Left lung (tissue), 10 donors: Measurements from ENCODE around the gene FMC1. TPM values are rescaled to one million over a fixed set of nuclear protein-coding genes. Genes with fewer than 3 reads are reported as not detected.
"Not testable (repeated sequence)": the region's sequence is repeated elsewhere in the genome, so short reads cannot be mapped to it uniquely, and the experiment has no call there.

Experiments
- ATAC-seq: fragments of 200-7000 bp; cut with Tn5 transposase; one replicate; pipeline ENCODE4 v1.9.1; 2020; ENCODE audit warnings: moderate library complexity
- DNase-seq, 4 donors: peaks; one replicate each; pipeline ENCODE4 v3.0.0-alpha.2; 2013 to 2020
- H3K27ac ChIP-seq, 2 donors: fragments of 200-600 bp; sonication (generic) in 1 of 2; one replicate each; pipeline versions ENCODE4 v1.5.0 to v1.8.0; 2020 to 2021
- H3K27me3 ChIP-seq, 2 donors: fragments of 200-600 bp; sonication (generic) in 1 of 2; one replicate each; pipeline versions ENCODE4 v1.5.0 to v1.8.0; 2020 to 2021
- H3K36me3 ChIP-seq, 2 donors: fragments of 200-600 bp; sonication (generic) in 1 of 2; one replicate each; pipeline versions ENCODE4 v1.5.0 to v1.8.0; 2020 to 2021
- H3K4me1 ChIP-seq, 2 donors: fragments of 200-600 bp; one replicate each; pipeline ENCODE4 v1.8.0; 2021
- H3K4me3 ChIP-seq, 2 donors: fragments of 200-600 bp; sonication (generic) in 1 of 2; one replicate each; pipeline versions ENCODE4 v1.5.0 to v1.8.0; 2020 to 2021; ENCODE audit warnings: mild to moderate bottlenecking in 1 of 2
- H3K9me3 ChIP-seq, 2 donors: fragments of 200-600 bp; sonication (generic) in 1 of 2; one replicate each; pipeline versions ENCODE4 v1.5.0 to v1.8.0; 2020 to 2021
- intact Hi-C, 2 donors: fragments of 100-400 bp; cut with DNase I; formaldehyde crosslinking; loops; one replicate each; pipeline versions ENCODE4 v1.11.2 to v1.14.2; 2022
- polyA plus RNA-seq, 6 donors: library from polyadenylated mRNA; unstranded; fragments of 120-200 nt; gene quantifications; one replicate each; pipeline ENCODE4 v1.2.1, GENCODE V29; 2013; ENCODE audit not compliant: insufficient read length in 6 of 6
- total RNA-seq, 2 donors: library from RNA; stranded (reverse); fragmentation: NEBNext Ultra II Directional; extraction: Animal tissue kit (Norgen Biotek cat#: 25700); gene quantifications; one replicate each; pipeline ENCODE4 v1.2.1, GENCODE V29; 2021
- TF ChIP-seq, protein P1 (sequence below), 2 donors: fragments of 200-600 bp; sonication (generic) in 1 of 2; IDR thresholded peaks; one replicate each; pipeline versions ENCODE4 v1.5.0 to v1.8.0; 2021; ENCODE audit warnings: antibody characterized with exemption in 2 of 2
- donor health status: DM: no; HTN: yes; CAD: no.
- donor health status: DM: no; HTN: no; CAD: no.

The FMC1 gene
- total and polyA plus RNA-seq, 8 donors: 11.1 to 17.2 (median 15.5) TPM

DNA sequence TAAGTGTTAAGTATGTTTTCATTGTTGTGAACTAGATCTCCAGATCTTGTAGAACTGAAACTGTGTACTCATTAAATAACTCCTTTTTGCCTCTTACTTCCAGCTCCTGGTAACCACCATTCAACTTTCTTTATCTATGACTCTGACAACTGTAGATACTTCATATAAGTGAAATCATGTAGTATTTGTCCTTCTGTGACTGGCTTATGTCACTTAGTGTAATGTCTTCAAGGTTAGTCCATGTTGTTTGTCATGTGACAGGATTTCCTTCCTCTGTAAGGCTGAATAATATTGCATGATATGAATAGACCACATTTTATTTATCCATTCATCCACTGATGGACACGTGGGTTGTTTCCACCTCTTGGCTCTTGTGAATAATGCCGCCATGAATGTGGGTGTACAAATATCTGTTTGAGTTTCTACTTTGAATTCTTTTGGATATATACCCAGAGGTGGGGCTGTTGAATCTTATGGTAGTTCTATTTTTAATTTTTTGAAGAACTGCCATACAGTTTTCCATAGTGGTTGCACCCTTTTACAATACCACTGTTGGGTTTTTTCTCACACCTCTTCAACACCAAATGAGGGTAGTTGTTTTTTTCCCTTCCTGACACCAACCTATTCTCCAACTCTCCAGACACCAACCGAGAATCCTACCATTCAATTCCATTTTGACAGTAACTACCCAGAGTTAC lies 10.7 kb upstream of the FMC1 start:
- no peak overlapping the region for H3K27ac ChIP-seq

DNA sequence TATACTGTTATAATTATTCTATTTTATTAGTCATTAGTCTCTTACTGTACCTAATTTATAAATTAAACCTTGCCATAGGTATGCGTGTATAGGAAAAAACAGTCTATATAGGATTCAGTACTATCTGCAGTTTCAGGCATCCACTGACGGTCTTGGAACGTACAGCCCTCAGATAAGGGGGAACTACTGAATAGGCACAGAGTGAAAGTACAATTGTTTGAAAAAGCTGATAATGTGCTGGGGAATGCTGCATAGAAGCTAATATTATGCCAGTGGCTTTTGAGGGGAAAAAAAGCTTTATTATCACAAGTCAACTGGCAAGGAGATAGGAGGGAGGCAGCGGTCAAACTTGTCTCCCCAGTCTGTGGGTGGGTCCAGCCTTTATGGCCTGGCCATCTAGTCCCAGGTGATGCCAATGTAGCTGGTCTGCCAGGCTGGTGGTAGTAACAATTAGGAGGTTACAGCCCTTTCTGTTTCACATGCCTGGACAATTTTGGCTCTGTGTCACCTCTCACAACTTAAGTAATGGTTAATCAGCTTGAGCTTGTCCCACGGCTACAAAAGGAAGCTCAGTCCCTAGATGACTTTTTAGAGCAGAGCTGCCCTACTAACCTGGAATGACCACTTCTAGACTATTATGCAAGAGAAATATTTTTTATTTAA lies 8.3 kb upstream of the FMC1 start:
- intact Hi-C loops: no loop called here
- Histone ChIP-seq H3K27ac (no peak overlapping the region), H3K4me3 (no peak overlapping the region), H3K9me3 (no peaks in the 10 kb centered on the region), H3K4me1 (no peaks in the 10 kb centered on the region), H3K27me3 (no peaks in the 10 kb centered on the region), H3K36me3 (no peaks in the 10 kb centered on the region)
- TF ChIP-seq, protein P1, sequence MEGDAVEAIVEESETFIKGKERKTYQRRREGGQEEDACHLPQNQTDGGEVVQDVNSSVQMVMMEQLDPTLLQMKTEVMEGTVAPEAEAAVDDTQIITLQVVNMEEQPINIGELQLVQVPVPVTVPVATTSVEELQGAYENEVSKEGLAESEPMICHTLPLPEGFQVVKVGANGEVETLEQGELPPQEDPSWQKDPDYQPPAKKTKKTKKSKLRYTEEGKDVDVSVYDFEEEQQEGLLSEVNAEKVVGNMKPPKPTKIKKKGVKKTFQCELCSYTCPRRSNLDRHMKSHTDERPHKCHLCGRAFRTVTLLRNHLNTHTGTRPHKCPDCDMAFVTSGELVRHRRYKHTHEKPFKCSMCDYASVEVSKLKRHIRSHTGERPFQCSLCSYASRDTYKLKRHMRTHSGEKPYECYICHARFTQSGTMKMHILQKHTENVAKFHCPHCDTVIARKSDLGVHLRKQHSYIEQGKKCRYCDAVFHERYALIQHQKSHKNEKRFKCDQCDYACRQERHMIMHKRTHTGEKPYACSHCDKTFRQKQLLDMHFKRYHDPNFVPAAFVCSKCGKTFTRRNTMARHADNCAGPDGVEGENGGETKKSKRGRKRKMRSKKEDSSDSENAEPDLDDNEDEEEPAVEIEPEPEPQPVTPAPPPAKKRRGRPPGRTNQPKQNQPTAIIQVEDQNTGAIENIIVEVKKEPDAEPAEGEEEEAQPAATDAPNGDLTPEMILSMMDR (IDR thresholded peaks at IDR 0.05): no peak
- ATAC-seq (no peak), DNase-seq (no peak)

More for the DNA sequence above, 10.7 kb upstream of the FMC1 start:
- ATAC-seq (no peak), DNase-seq (no peak)
- Histone ChIP-seq H3K4me3 (no peak overlapping the region), H3K4me1 (no peaks in the 10 kb centered on the region), H3K9me3 (no peaks in the 10 kb centered on the region), H3K36me3 (no peaks in the 10 kb centered on the region), H3K27me3 (no peaks in the 10 kb centered on the region)
- intact Hi-C loops: no loop called here
- TF ChIP-seq, protein P1 (IDR thresholded peaks at IDR 0.05): no peak

DNA sequence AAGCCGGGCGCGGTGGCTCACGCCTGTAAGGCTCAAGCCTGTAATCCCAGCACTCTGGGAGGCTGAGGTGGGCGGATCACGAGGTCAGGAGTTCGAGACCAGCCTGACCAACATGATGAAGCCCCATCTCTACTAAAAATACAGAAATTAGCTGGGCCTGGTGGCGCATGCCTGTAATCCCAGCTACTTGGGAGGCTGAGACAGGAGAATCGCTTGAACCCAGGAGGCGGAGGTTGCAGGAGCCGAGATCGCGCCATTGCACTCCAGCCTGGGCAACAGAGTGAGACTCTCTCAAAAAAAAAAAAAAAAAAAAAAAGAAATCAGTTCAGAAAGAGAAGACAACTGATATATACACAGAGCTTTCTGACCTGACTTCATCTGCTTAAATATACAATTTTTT lies 7.7 kb upstream of the FMC1 start:
- intact Hi-C loops, H3K36me3 ChIP-seq, H3K27ac ChIP-seq, ATAC-seq, H3K4me3 ChIP-seq, H3K4me1 ChIP-seq, H3K9me3 ChIP-seq, H3K27me3 ChIP-seq, DNase-seq: not testable (repeated sequence)

DNA sequence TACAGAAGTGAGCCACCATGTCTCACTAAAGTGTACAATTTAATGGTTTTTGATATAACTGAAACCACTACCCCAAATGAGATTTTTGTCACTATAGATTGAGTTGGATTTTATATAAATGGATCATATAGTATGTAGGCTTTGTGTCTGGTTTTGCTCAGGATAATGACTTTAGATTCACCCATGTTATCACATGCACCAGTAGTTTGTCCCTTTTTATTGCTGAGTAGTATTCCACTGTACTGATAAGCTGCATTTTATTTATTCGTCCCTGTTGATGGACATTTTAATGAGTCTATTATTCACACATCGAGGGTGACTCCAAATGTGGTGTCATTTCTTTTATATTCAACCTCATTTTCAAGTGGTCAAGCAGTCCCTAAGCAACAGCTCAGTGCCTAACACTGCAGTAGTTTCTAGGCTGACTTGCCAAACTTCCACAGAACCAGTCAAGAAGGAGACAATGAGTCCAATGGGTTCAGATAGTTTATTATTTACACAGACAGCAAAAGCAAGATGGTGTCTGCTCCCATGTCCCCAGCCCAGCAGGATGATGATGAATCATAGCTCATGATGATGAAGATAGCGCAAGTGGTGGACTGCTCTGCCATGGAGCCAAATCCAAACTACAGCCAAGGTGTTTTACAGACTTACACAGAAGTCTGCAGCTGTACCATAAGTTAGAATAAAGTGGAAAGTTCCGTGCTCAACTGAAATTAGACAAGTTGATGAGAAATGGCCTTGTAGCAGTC lies 6.6 kb upstream of the FMC1 start:
- no peak for ATAC-seq
- Histone ChIP-seq H3K27me3 (no peaks in the 10 kb centered on the region), H3K9me3 (peaks cover 0 to 4% of the 10 kb centered on the region in 2 donors), H3K4me3 (no peak overlapping the region), H3K4me1 (no peaks in the 10 kb centered on the region), H3K36me3 (no peaks in the 10 kb centered on the region), H3K27ac (no peak overlapping the region)
- intact Hi-C loops: no loop called here
- TF ChIP-seq, protein P1 (IDR thresholded peaks at IDR 0.05): no peak
- DNase-seq: no peak

DNA sequence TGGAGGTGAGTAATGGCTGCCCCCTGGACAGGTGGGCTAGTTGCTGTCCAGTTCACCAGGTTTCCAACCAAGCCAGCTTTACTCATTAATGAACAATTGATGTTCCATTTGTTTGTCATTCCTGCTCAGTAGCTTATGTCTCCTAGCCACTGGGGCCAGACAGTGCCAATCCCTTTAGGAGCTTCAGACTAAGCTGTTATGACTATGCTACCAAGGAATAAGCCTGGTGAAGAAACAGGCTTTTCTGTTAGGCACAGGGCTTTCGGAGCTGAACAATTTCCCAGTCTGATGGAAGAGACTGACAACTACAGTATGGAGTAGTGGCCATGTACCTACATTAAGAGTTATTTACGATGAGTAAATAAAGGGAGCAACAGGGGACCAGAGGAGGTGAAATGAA lies 2.1 kb upstream of the FMC1 start:
- Histone ChIP-seq H3K4me1 (peaks cover 5 to 14% of the 10 kb centered on the region in 2 donors), H3K27me3 (no peaks in the 10 kb centered on the region), H3K9me3 (peaks cover 0 to 5% of the 10 kb centered on the region in 2 donors), H3K4me3 (no peak overlapping the region), H3K36me3 (no peaks in the 10 kb centered on the region), H3K27ac (no peak overlapping the region)
- intact Hi-C loops: no loop called here
- no peak for DNase-seq
- TF ChIP-seq, protein P1 (IDR thresholded peaks at IDR 0.05): no peak
- ATAC-seq: no peak
